GM18861 (cell line): ENCODE data around the gene PCYOX1L.

Experiments
- ATAC-seq: cut with Tn5 transposase; IDR thresholded peaks from one replicate; pipeline ENCODE4 v1.9.1; 2021; ENCODE audit not compliant: unreplicated experiment

The PCYOX1L gene

GRCh38 chr5:149367249-149367971, 9.6 kb downstream of the PCYOX1L start:
- peak; percentile 71 for ATAC-seq

- ATAC-seq, result no peak
Measured at GRCh38 chr5:149367972-149368645, 10.3 kb downstream of the PCYOX1L start.

GRCh38 chr5:149370878-149371277, 13.0 kb downstream of the PCYOX1L start:
- ATAC-seq, result no peak

GRCh38 chr5:149371296-149371962, 13.6 kb downstream of the PCYOX1L start:
- ATAC-seq, result peak; percentile 61

DNA sequence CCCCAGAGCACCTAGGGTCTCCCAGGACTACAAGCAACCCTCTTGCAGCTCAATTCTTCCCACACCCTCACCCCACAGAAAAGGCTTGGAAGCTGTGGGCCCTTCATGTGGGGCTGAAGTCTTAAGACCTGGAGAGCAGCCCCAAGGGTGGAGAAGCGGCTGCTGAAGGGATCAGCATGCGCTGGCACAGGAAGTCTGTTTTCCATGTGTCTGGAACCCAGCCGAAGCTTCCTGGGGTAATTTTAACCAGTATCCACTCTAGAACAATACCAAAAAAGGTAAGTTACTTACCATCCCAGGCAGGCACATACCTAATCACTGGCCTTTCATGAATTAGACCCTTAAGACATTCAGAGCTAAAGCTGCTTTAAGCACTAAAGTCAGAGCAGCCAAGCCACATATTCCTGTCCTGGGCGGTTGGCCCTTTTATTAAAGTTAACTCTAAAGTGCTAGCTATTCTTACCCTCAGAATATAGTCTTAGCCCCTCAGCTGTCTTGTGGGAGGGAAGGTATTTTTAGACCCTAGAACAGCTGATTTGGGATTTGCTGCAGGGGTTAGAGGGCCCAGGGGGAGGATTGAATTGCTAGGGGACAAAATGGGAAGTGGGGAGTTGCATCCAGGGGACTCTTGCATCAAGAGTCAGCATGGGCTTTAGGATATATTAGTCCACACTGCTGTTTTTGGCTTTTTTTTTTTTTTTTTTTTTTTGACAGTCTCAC, 14.4 kb downstream of the PCYOX1L start:
- ATAC-seq, result no peak

- no peak for ATAC-seq
Measured at GRCh38 chr5:149372932-149373331, 15.1 kb downstream of the PCYOX1L start.

- ATAC-seq, result no peak
Measured at GRCh38 chr5:149374303-149374702, 16.5 kb downstream of the PCYOX1L start.

DNA sequence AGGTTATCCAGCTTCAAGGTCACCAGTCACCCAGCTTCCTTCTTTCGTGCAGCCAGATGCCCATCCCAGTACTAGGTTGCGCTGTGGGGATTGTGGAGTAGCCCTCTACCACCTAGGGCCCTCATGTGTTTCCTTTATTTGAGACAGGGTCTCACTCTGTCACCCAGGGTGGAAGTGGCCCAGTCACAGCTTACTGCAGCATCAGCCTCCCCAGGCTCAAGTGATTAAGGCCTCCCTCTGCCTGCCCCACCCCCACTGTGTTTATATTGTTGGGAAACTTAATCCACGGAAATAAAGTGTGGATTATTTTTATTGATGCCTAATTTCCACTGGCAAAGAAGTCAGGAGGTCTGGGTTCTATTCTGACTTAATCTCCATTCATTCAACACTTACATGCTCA, 17.0 kb downstream of the PCYOX1L start:
- no peak for ATAC-seq

GRCh38 chr5:149375434-149375833, 17.6 kb downstream of the PCYOX1L start:
- ATAC-seq, result no peak

GRCh38 chr5:149376104-149376503, 18.3 kb downstream of the PCYOX1L start:
- no peak for ATAC-seq

DNA sequence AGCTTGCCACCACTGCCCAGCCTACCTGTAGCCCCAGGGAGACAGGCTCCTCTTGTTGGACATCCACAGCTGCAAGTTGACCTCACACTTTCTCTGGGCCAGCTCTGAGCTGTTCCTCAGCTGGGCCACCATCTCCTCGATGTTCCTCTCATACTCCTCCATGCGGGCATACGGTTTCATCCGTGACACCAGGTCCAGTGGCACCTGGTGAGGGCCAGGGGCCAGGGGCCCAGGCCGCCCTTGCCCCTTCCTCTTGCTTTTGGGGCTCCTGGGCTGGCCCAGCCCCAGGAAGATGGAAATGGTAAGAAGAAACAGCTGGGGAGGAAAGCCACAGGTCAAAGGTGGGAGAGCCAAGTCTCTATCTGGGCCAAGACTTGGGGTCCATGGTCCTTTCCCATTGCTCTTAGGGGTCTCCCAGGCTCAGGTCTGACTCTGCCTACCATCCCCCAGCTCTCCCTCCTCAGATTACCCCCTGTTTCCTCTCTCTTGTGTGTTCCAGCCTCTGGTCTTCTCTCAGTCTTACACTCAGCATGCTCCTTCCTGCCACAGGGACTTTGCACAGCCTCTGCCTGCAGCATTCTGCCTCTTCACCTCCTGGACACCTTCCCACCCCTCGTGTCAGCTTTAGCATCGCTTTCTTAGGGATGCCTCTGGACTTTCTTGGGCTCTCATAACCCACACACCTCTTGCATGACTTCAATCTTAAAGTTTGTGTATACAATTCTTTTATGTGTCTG, 19.0 kb downstream of the PCYOX1L start:
- ATAC-seq, result no peak

DNA sequence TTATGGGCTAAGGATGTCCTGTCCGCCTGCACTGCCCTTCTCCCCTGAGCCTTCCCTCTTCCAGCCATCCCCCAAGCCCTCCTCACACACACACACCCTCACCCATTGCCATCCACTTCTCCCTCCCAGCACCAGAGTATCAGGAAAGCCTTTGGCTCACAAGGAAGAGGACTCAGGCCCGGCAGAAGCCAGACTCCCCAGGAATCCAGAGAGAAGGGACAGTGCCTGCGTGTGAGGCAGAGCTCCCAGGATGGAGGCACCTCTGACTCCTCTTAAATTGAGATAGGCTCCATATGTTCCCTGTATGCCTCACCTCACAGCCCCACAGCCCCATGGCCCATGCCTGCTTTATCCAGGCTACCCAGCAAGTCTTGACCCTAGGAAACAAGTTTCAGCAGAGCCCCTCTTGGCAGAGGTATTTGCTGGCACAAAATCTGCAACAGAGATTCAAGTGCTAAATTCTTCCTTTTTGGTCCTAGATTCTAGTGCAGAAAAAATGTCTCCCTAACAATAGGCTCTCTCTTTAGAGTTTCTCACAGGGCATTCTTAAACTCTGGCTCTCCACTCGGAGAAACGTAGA, 20.5 kb downstream of the PCYOX1L start:
- no peak for ATAC-seq

GRCh38 chr5:149379177-149379761, 21.4 kb downstream of the PCYOX1L start, which contains the start of gene IL17B:
Gene IL17B, minus strand, starts transcription at chr5:149379292. Its CDS starts 67 bp downstream, at chr5:149379225.
- ATAC-seq, result no peak

GRCh38 chr5:149379818-149380374, 22.1 kb downstream of the PCYOX1L start:
- ATAC-seq, result no peak

GRCh38 chr5:149380466-149381121, 22.7 kb downstream of the PCYOX1L start:
- no peak for ATAC-seq

GRCh38 chr5:149381261-149381985, 23.6 kb downstream of the PCYOX1L start:
- no peak for ATAC-seq

DNA sequence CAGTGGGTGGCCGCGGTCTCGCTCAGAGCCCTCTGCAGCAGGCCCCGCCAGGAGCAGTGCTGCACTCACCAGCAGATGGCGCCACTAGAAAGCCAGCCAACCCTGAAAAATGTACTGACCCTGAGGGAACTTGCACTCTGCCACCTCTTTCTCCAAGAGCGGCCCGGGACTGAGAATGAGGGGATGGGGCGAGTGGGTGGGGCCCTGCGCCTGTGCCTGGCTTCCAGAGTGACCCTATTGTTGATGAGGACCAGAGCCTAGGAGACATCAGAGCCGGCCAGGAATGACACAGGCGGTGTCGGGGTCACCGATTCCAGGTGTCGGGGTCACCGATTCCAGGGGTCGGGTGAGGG, 24.1 kb downstream of the PCYOX1L start:
- no peak for ATAC-seq

- no peak for ATAC-seq
Measured at GRCh38 chr5:149382517-149383220, 24.8 kb downstream of the PCYOX1L start.
